K562 (cell line): Measurements from ENCODE around the gene PARP11. TPM values are rescaled to one million over a fixed set of nuclear protein-coding genes. Genes with fewer than 3 reads are reported as not detected.

Experiments
- ATAC-seq: fragments of 200-7000 bp; cut with Tn5 transposase; 3 replicates; pipeline ENCODE4 v1.9.1; 2020; ENCODE audit warnings: moderate library complexity
- BruUV-seq: library from RNA; stranded (reverse); fragments of 400-500 nt; replicated peaks from 2 replicates; lab custom pipeline; 2021; lab: Mats Ljungman, UMichigan
- CTCF ChIA-PET: fragments of 300-600 bp; formaldehyde crosslinking; extraction: SDS; loops from one replicate; lab custom pipeline; 2021; ENCODE audit warnings: low intra/inter-chr PET ratio; lab: Yijun Ruan, JAX
- POLR2A ChIA-PET: fragments of 300-600, 350-650 bp; sonication (Branson Sonifier 250); formaldehyde crosslinking; extraction: SDS; loops from one replicate; lab custom pipeline; 2021; ENCODE audit warnings: antibody characterized with exemption, inconsistent platforms; lab: Yijun Ruan, JAX
- DNase-seq, 4 experiments: peaks; one replicate each; pipeline versions ENCODE4 v3.0.0 to v3.0.0-alpha.2; 2011 to 2018; ENCODE audit warnings: low spot score in 3 of 4, mixed read lengths in 3 of 4; ENCODE audit errors: extremely low read depth in 1 of 4
- FAIRE-seq: peaks from 2 replicates; lab custom pipeline; 2011; peaks lifted over from hg19 to GRCh38; lab: Jason Lieb, UNC
- H2AFZ ChIP-seq: 2 replicates; pipeline ENCODE4 v1.6.0; 2011; ENCODE audit warnings: low read depth, low read length, control low read depth, inconsistent platforms
- H3K27ac ChIP-seq: fragments of 200-600 bp; 3 replicates; pipeline ENCODE4 v1.8.0; 2011; ENCODE audit warnings: low read depth, mild to moderate bottlenecking, control low read depth, inconsistent platforms, low read length, moderate library complexity, mixed read lengths; ENCODE audit errors: extremely low read depth
- H3K27me3 ChIP-seq, 2 experiments: fragments of 300-600 bp in 1 of 2; 2 replicates in 1 of 2; 3 replicates in 1 of 2; pipeline versions ENCODE4 v1.6.0 to v1.8.0; 2011; ENCODE audit warnings: inconsistent platforms in 2 of 2, low read length in 2 of 2, mild to moderate bottlenecking in 1 of 2, mixed read lengths in 1 of 2, moderate library complexity in 1 of 2; ENCODE audit not compliant: control insufficient read depth in 2 of 2, insufficient read depth in 2 of 2
- H3K36me3 ChIP-seq: fragments of 300-600 bp; 3 replicates; pipeline ENCODE4 v1.8.0; 2011; ENCODE audit warnings: mild to moderate bottlenecking, low read length, inconsistent platforms; ENCODE audit not compliant: control insufficient read depth, insufficient read depth
- H3K4me1 ChIP-seq, 2 experiments: fragments of 200-600 bp in 1 of 2; replicated peaks in 1 of 2; 2 replicates in 1 of 2; 3 replicates in 1 of 2; pipeline versions ENCODE4 v1.5.1 to v1.8.0; 2011; ENCODE audit warnings: inconsistent platforms in 2 of 2, low read length in 2 of 2, mild to moderate bottlenecking in 1 of 2, mixed read lengths in 1 of 2, moderate library complexity in 1 of 2; ENCODE audit not compliant: control insufficient read depth in 2 of 2, insufficient read depth in 2 of 2
- H3K4me2 ChIP-seq: 2 replicates; pipeline ENCODE4 v1.6.1; 2011; ENCODE audit warnings: low read length, control low read depth, inconsistent platforms, mixed read lengths; ENCODE audit not compliant: insufficient read depth
- H3K4me3 ChIP-seq: fragments of 200-600 bp; sonication (generic), shearing (Covaris generic); 2 replicates; pipeline ENCODE4 v1.5.1; 2016; ENCODE audit warnings: control low read depth, inconsistent platforms
- H3K79me2 ChIP-seq: fragments of 200-600 bp; 3 replicates; pipeline ENCODE4 v1.8.0; 2011; ENCODE audit warnings: low read length, inconsistent platforms; ENCODE audit not compliant: control insufficient read depth, insufficient read depth
- H3K9ac ChIP-seq, 2 experiments: 2 replicates each; pipeline versions ENCODE4 v1.6.0 to v1.6.1; 2011; ENCODE audit warnings: low read depth in 2 of 2, low read length in 2 of 2, control low read depth in 1 of 2, inconsistent platforms in 1 of 2, mild to moderate bottlenecking in 1 of 2, mixed read lengths in 1 of 2; ENCODE audit not compliant: insufficient read depth in 1 of 2
- H3K9me1 ChIP-seq: one replicate; pipeline ENCODE4 v1.6.0; 2011; ENCODE audit warnings: inconsistent platforms, mild to moderate bottlenecking, low read length, moderate library complexity; ENCODE audit not compliant: control insufficient read depth, insufficient read depth
- H3K9me3 ChIP-seq: replicated peaks from 2 replicates; pipeline ENCODE4 v1.5.1; 2011; ENCODE audit warnings: low read depth, low read length, inconsistent platforms; ENCODE audit not compliant: control insufficient read depth, insufficient read depth
- H4K20me1 ChIP-seq: replicated peaks from 2 replicates; pipeline ENCODE4 v1.6.1; 2011; ENCODE audit warnings: low read length, inconsistent platforms, mixed read lengths; ENCODE audit not compliant: control insufficient read depth, insufficient read depth
- CREB1 ChIP-seq, 2 experiments: sonication (generic) in 1 of 2; formaldehyde crosslinking in 1 of 2; IDR thresholded peaks; 2 replicates each; pipeline versions ENCODE4 v1.6.1 to v1.8.0; 2012 to 2022; ENCODE audit warnings: inconsistent platforms in 1 of 2, mild to moderate bottlenecking in 1 of 2, missing genetic modification reagents in 1 of 2, moderate library complexity in 1 of 2
- DACH1 ChIP-seq: fragments of 450-650 bp; IDR thresholded peaks from 2 replicates; pipeline ENCODE4 v1.6.1; 2018; ENCODE audit not compliant: partially characterized antibody
- FOXA3 ChIP-seq, 2 experiments: fragments of 450-650 bp in 1 of 2; sonication (generic) in 1 of 2; formaldehyde crosslinking; IDR thresholded peaks in 1 of 2; conservative IDR thresholded peaks in 1 of 2; 2 replicates each; pipeline versions ENCODE4 v1.4.0 to v1.8.0; 2020 to 2022; ENCODE audit warnings: mild to moderate bottlenecking in 2 of 2, missing genetic modification reagents in 1 of 2
- FOXP1 ChIP-seq: sonication (generic); formaldehyde crosslinking; IDR thresholded peaks from 2 replicates; pipeline ENCODE4 v1.8.0; 2022; ENCODE audit warnings: mild to moderate bottlenecking, missing genetic modification reagents
- JUN ChIP-seq, 2 experiments: sonication (generic) in 1 of 2; formaldehyde crosslinking in 1 of 2; IDR thresholded peaks; 2 replicates each; pipeline versions ENCODE4 v1.6.1 to v1.8.0; 2012 to 2022; ENCODE audit warnings: borderline replicate concordance in 2 of 2, mild to moderate bottlenecking in 2 of 2, improper control_type of control experiment in 1 of 2, low read depth in 1 of 2, low read length in 1 of 2, missing genetic modification reagents in 1 of 2
- MEIS2 ChIP-seq: fragments of 450-650 bp; IDR thresholded peaks from 2 replicates; pipeline ENCODE4 v1.6.1; 2014; ENCODE audit warnings: mild to moderate bottlenecking; ENCODE audit not compliant: partially characterized antibody
- NFE2 ChIP-seq: IDR thresholded peaks from 2 replicates; pipeline ENCODE4 v1.6.1; 2014; ENCODE audit warnings: antibody characterized with exemption, low read depth
- PHB2 ChIP-seq: fragments of 450-650 bp; IDR thresholded peaks from 2 replicates; pipeline ENCODE4 v1.6.1; 2017; ENCODE audit warnings: low read depth
- RBM34 ChIP-seq: fragments of 200-400 bp; formaldehyde crosslinking; IDR thresholded peaks from 2 replicates; pipeline ENCODE4 v1.6.1; 2018; ENCODE audit warnings: low read length, borderline replicate concordance; ENCODE audit not compliant: insufficient read depth
- RNF2 ChIP-seq: sonication (generic); IDR thresholded peaks from 2 replicates; pipeline ENCODE4 v1.6.1; 2016
- SRSF7 ChIP-seq: fragments of 200-400 bp; formaldehyde crosslinking; optimal IDR thresholded peaks from 2 replicates; pipeline ENCODE3; 2017; ENCODE audit warnings: mild to moderate bottlenecking, low read depth, low read length
- ZC3H8 ChIP-seq: fragments of 450-650 bp; IDR thresholded peaks from 2 replicates; pipeline ENCODE4 v1.6.1; 2017
- ZNF146 ChIP-seq: IDR thresholded peaks from one replicate; pipeline ENCODE4 v1.6.1; 2018; ENCODE audit warnings: missing compliant biosample characterization; ENCODE audit not compliant: unreplicated experiment
- ZNF217 ChIP-seq: sonication (generic); formaldehyde crosslinking; IDR thresholded peaks from 2 replicates; pipeline ENCODE4 v1.8.0; 2022; ENCODE audit warnings: mild to moderate bottlenecking, missing genetic modification reagents
- ZNF583 ChIP-seq: fragments of 250-450 bp; sonication (Bioruptor Pico); IDR thresholded peaks from 2 replicates; pipeline ENCODE4 v1.4.0; 2020
- ZNF695 ChIP-seq: fragments of 450-650 bp; formaldehyde crosslinking; IDR thresholded peaks from 2 replicates; pipeline ENCODE4 v1.4.0; 2020; ENCODE audit warnings: mild to moderate bottlenecking, moderate library complexity
- WGBS: fragments of 100-300 bp; shearing (Covaris generic); methylation state at CpG from one replicate; pipeline ENCODE4 v1.1.6; 2016; ENCODE audit warnings: low coverage, mixed read lengths; ENCODE audit not compliant: insufficient coverage; ENCODE audit errors: missing lambda C conversion rate; 5-methylcytosine and 5-hydroxymethylcytosine counted together
- in situ Hi-C: fragments of 300-500 bp; cut with MboI; formaldehyde crosslinking; loops from 4 replicates; pipeline ENCODE4 v1.15.0; 2018; ENCODE audit warnings: inconsistent platforms, mixed read lengths
- intact Hi-C: fragments of 100-400 bp; cut with micrococcal nuclease; formaldehyde crosslinking; loops from 2 replicates; pipeline ENCODE4 v1.14.2; 2022
- polyA plus RNA-seq, 8 experiments: library from polyadenylated mRNA; depleted of rRNA in 4 of 8; stranded (reverse) in 5 of 8; unstranded in 3 of 8; fragments of >200 nt; fragmentation: Nextera tagmentation in 2 of 8; fragmentation: Illumina TruSeq in 1 of 8; extraction: Ambion mirVana in 2 of 8; extraction: Trizol in 1 of 8; gene quantifications; 2 replicates each; pipeline versions ENCODE4 v1.2.1 to v1.2.3, GENCODE V29; 2011 to 2014; ENCODE audit warnings: inconsistent platforms in 1 of 8, missing spikeins in 1 of 8
- total RNA-seq, 7 experiments: library from RNA; depleted of rRNA in 6 of 7; stranded (reverse); fragments of >200 nt in 6 of 7; fragmentation: Illumina TruSeq in 2 of 7; extraction: Trizol in 2 of 7; gene quantifications; 2 replicates each; pipeline versions ENCODE4 v1.2.1 to v1.2.3, GENCODE V29; 2011 to 2021; ENCODE audit warnings: low replicate concordance in 1 of 7
- TF ChIP-seq, protein P1 (sequence below): fragments of 250-450 bp; sonication (Bioruptor Pico); IDR thresholded peaks from 2 replicates; pipeline ENCODE4 v1.4.0; 2020

Gene PARP11
- total and polyA plus RNA-seq, 9 of the 15 experiments (the other 6 are each of a cell fraction or from before 2014, with no cell fraction given): 0.40 to 2.5 (median 1.4) TPM

DNA sequence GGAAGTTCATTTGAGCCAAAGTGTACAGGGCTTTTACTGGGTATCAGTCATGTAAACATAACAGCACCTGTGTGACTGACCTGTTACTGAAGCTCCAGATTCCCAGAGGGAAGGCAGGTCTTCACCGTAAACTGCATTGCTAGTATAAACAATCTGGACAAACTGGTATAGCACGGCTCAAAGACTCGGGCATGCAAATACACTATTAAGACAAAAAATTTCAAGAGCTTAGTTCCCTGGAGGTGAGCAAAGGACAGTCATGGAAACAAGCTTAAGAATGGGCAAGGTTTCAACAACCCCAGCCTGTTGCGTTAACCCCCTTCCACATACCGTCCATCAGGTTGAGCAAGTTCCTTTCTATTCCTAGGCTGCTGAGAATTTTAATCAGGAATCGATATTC, 9.4 kb downstream of the PARP11 start:
- Histone ChIP-seq H3K4me1 (no peaks in the 10 kb centered on the region), H3K4me3 (no peak overlapping the region), H3K4me2 (no peak overlapping the region), H4K20me1 (no peaks in the 10 kb centered on the region), H3K9me3 (no peaks in the 10 kb centered on the region), H2AFZ (no peak overlapping the region), H3K27ac (no peak overlapping the region), H3K9me1 (no peaks in the 10 kb centered on the region), H3K9ac (no peak overlapping the region), H3K79me2 (no peaks in the 10 kb centered on the region), H3K27me3 (no peaks in the 10 kb centered on the region), H3K36me3 (no peaks in the 10 kb centered on the region)
- BruUV-seq: no TSS peak
- ChIA-PET POLR2A (no interaction called here), CTCF (no interaction called here)
- 0% methylated on average over 3 of the region's 6 CpGs for WGBS
- no peak for FAIRE-seq
- TF ChIP-seq NFE2 (no peak), PHB2 (no peak), RBM34 (no peak)
- TF ChIP-seq, protein P1, sequence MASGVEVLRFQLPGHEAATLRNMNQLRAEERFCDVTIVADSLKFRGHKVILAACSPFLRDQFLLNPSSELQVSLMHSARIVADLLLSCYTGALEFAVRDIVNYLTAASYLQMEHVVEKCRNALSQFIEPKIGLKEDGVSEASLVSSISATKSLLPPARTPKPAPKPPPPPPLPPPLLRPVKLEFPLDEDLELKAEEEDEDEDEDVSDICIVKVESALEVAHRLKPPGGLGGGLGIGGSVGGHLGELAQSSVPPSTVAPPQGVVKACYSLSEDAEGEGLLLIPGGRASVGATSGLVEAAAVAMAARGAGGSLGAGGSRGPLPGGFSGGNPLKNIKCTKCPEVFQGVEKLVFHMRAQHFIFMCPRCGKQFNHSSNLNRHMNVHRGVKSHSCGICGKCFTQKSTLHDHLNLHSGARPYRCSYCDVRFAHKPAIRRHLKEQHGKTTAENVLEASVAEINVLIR (CRISPR knock-in tag): no peak
- no peak for DNase-seq
- no peak for ATAC-seq
- in situ Hi-C loops: no loop called here
- intact Hi-C loops: no loop called here

DNA sequence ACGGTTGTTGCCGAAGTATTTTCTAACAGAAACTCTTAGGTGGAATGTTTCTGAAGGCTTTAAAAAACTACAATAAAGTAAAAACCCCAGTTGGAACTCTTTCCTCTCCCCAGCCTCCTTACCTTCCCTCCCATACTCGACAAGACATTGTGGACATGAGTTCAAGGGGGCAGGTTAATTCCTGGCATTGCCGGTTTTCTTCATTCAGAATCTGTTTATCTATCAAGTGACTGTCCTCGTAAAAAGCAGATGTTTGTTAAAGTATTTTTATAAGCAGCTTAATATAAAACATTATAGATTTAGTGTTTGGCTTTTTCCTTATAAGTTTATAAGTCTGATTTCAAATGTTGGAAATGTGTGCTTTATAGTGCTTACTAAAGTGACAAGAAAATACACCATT, 30.7 kb downstream of the PARP11 start:
- Histone ChIP-seq H4K20me1 (no peaks in the 10 kb centered on the region), H3K79me2 (no peaks in the 10 kb centered on the region), H3K9me3 (no peaks in the 10 kb centered on the region), H3K27me3 (no peaks in the 10 kb centered on the region), H2AFZ (no peak overlapping the region), H3K9me1 (no peaks in the 10 kb centered on the region), H3K36me3 (no peaks in the 10 kb centered on the region), H3K9ac (no peak overlapping the region), H3K4me3 (no peak overlapping the region), H3K27ac (no peak overlapping the region), H3K4me2 (no peak overlapping the region), H3K4me1 (no peaks in the 10 kb centered on the region)
- 0% methylated on average over 5 of the region's 5 CpGs for WGBS
- ChIA-PET POLR2A (no interaction called here), CTCF (no interaction called here)
- in situ Hi-C loops (no loop called here), intact Hi-C loops (no loop called here)
- no peak for ATAC-seq
- no peak for DNase-seq
- no TSS peak for BruUV-seq
- FAIRE-seq: no peak
- TF ChIP-seq DACH1: no peak
- no peak for TF ChIP-seq FOXP1 (CRISPR knock-in tag)
- no peak for TF ChIP-seq CREB1 (IDR thresholded peaks at IDR 0.05)
- TF ChIP-seq CREB1 (CRISPR knock-in tag; IDR thresholded peaks at IDR 0.05): no peak
- no peak for TF ChIP-seq ZNF146 (CRISPR knock-in tag)
- TF ChIP-seq ZNF217: no peak
- no peak for TF ChIP-seq ZNF583 (CRISPR knock-in tag)
- TF ChIP-seq FOXA3 (CRISPR knock-in tag; conservative IDR thresholded peaks at IDR 0.05 in 1 of 2, IDR thresholded peaks at IDR 0.05 in 1 of 2): no peak
- TF ChIP-seq ZNF695 (CRISPR knock-in tag): no peak
- no peak for TF ChIP-seq ZC3H8
- no peak for TF ChIP-seq SRSF7
- TF ChIP-seq MEIS2: no peak
- TF ChIP-seq RNF2: no peak
- TF ChIP-seq JUN (IDR thresholded peaks at IDR 0.05; ENCODE audit: borderline replicate concordance, low read depth, low read length): no peak
- no peak for TF ChIP-seq JUN (CRISPR knock-in tag; IDR thresholded peaks at IDR 0.05; ENCODE audit: borderline replicate concordance)
